ENCODE results near the gene SC5D. TPM values are rescaled to one million over a fixed set of nuclear protein-coding genes. Genes with fewer than 3 reads are reported as not detected.

The SC5D gene
- total RNA-seq, 4 donors from 2014 or later = 7.7 to 56.0 (median 23.1) TPM

DNA sequence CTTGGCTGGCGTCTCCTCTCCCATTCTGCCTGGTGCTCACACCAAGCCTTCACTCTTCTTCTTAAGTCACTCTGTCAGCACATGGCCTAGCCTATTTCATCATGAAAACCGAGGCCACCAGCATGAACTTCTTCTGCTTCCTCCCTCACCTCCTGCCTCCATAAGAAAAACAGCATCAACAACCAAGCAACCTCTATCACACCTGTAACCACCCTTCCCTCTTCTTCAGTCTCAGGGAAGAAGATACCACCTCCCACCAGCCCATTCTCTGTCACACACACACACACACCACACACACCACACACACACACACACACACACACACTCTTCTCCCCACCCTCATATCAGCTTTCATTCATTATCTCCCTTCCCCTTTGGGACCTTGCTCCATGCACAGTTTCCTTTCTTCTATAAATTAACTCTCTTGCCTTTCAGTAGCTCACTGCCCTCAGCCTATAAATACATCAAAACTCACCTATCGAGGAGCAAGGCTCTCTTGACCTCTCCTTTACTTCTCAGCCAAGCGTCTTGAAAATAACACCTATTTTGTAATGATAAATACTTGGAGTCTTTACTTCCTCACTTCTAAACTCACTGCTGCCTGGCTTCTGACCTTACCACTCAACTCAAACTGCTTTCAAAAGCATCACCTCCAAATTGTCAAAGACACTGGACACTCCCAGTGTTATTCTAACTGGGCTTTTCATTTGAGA lies 36.6 kb downstream of the SC5D start:
- no peaks in the 10 kb centered on the region for H3K4me1 ChIP-seq
- TF ChIP-seq, protein P1, sequence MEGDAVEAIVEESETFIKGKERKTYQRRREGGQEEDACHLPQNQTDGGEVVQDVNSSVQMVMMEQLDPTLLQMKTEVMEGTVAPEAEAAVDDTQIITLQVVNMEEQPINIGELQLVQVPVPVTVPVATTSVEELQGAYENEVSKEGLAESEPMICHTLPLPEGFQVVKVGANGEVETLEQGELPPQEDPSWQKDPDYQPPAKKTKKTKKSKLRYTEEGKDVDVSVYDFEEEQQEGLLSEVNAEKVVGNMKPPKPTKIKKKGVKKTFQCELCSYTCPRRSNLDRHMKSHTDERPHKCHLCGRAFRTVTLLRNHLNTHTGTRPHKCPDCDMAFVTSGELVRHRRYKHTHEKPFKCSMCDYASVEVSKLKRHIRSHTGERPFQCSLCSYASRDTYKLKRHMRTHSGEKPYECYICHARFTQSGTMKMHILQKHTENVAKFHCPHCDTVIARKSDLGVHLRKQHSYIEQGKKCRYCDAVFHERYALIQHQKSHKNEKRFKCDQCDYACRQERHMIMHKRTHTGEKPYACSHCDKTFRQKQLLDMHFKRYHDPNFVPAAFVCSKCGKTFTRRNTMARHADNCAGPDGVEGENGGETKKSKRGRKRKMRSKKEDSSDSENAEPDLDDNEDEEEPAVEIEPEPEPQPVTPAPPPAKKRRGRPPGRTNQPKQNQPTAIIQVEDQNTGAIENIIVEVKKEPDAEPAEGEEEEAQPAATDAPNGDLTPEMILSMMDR (IDR thresholded peaks at IDR 0.05) = no peak
- no peak for TF ChIP-seq POLR2A (IDR thresholded peaks at IDR 0.05)
- no peak for DNase-seq
- H3K4me3 ChIP-seq = no peak overlapping the region
- H3K27ac ChIP-seq = no peak overlapping the region
- no peaks in the 10 kb centered on the region for H3K9me3 ChIP-seq
- H3K27me3 ChIP-seq = no peaks in the 10 kb centered on the region
- intact Hi-C loops (cut with DNase I; ENCODE audit: low total_unique reads) = no loop called here
- no peaks in the 10 kb centered on the region for H3K36me3 ChIP-seq

- H3K4me1 ChIP-seq = no peaks in the 10 kb centered on the region
- H3K36me3 ChIP-seq = no peaks in the 10 kb centered on the region
- no peak overlapping the region for H3K4me3 ChIP-seq
- no peak for DNase-seq
- no peaks in the 10 kb centered on the region for H3K27me3 ChIP-seq
- intact Hi-C loops (cut with DNase I; ENCODE audit: low total_unique reads) = no loop called here
- TF ChIP-seq POLR2A (IDR thresholded peaks at IDR 0.05) = no peak
- TF ChIP-seq, protein P1 (IDR thresholded peaks at IDR 0.05) = no peak
- no peaks in the 10 kb centered on the region for H3K9me3 ChIP-seq
- H3K27ac ChIP-seq = no peak overlapping the region
Measured at GRCh38 chr11:121329781-121330395, 37.3 kb downstream of the SC5D start.

DNA sequence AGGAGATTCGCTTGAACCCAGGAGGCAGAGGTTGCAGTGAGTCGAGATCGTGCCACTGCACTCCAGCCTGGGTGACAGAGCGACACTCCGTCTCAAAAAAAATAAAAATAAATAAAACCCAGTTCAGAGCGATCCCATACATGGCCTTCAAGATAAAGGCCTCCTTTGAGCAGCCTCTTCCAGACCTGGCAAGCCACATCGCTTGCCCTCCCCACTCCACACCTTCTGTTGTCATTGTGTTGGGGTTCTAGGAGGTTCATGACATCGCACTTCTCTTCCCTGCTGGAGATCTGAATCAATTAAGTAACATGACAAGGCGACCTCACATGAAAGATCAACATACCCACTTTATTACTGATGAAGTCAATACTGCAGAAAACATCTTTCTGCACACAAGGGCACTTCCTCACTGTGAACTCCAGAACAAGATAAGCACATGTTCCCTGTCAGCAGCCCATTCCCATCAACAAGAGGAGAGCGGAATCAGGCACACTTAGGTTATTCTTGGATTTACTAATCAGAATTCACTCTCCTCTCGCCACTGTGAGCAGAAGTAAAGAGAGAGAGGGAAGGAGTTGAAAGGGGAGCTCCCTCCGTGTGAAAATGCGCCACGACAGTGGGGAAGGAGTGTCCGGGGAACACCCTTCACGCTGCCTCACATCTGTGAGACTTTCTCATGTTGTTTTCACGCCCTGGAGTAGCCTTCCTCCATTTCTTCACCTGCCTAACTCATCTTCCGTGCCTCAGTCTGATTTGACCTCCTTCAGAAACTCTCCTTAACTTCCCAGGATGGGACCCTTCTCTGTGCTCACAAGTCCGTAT lies 38.3 kb downstream of the SC5D start:
- Histone ChIP-seq H3K9me3 (no peaks in the 10 kb centered on the region), H3K4me1 (no peaks in the 10 kb centered on the region), H3K27me3 (no peaks in the 10 kb centered on the region), H3K4me3 (no peak overlapping the region), H3K36me3 (no peaks in the 10 kb centered on the region), H3K27ac (no peak overlapping the region)
- TF ChIP-seq, protein P1 (IDR thresholded peaks at IDR 0.05) = no peak
- TF ChIP-seq POLR2A (IDR thresholded peaks at IDR 0.05) = no peak
- intact Hi-C loops (cut with DNase I; ENCODE audit: low total_unique reads) = no loop called here
- DNase-seq = no peak

DNA sequence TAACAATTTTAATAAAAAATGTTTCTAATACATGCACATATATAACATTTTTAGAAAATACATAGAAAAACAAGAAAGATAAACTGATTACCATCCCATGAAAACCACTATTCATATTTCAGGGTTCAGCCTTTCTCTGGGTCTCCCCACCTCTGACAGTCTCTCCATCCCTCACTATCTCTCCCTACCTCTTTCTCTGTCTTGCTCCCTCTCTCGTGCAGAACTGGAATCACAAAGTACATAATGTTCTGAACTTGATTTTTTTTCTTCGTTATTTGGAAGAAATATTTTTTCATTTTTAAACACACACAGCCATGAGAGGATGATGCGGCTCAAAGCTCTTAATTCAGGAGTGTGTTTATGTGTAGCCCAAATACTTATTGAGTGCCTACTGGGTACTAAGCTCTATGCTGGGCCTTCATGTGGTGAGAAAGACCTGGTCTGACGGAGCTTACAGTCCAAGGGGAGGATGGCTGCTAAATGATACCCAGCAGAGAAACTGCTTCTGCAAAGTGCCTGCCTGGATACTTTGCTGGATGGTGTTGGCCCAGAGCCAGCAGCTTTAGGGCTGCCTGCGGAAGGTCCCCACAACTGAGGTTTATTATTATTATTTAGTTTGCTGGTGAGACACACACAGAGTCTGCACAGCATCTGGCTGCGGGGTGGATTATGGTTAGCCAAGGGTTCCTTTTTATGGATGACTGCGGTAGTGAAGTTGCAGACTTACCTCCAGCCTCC lies 42.6 kb downstream of the SC5D start:
- Histone ChIP-seq H3K27me3 (no peaks in the 10 kb centered on the region), H3K4me1 (no peaks in the 10 kb centered on the region), H3K36me3 (no peaks in the 10 kb centered on the region), H3K27ac (no peak overlapping the region), H3K4me3 (no peak overlapping the region), H3K9me3 (no peaks in the 10 kb centered on the region)
- no peak for DNase-seq
- TF ChIP-seq, protein P1 (IDR thresholded peaks at IDR 0.05) = no peak
- no peak for TF ChIP-seq POLR2A (IDR thresholded peaks at IDR 0.05)
- intact Hi-C loops (cut with DNase I; ENCODE audit: low total_unique reads) = no loop called here
